ENCODE results near the gene MBP.

MBP gene

DNA sequence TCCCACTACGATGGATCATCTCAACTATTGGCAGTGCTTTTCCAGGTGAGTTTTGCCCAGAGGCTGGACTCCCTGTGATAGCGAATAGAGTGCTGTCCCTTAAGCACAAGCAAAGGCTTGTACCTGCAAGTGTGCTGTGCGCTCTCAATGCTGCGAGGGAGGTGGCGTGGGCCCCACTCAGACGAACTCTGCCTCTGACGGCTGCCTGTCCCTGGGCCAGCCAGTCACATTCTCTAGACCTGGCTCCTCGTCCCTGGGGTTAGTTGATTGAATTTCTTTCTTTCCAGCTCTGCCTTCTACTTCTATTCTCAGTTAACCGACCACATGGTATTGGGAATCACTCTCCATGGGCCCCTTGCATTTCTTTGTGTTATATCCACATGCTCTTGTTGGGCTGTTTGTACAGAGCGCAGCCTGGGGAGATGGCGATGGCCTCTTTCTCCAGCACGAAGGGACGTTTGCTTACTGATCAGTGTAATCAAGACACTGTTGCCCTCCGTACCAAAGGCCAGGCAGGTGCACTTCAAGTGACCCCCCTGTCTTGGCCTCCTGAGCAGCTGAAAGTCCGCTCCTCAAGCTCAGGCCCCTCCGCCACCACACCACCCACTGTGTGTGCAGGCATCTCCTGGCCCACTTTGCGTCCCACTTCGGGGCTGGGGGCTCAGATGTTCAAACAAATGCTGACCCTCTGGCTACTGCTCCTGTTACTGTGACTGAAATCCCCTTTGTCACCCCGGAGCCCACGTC, 158.9 kb downstream of the MBP start:
- Histone ChIP-seq H3K36me3 (ENCODE audit: low read depth) (peaks cover 12% of the 10 kb centered on the region), H3K9me3 (ENCODE audit: severe bottlenecking) (no peaks in the 10 kb centered on the region), H3K4me3 (ENCODE audit: severe bottlenecking) (no peak overlapping the region), H3K27ac (ENCODE audit: poor library complexity, severe bottlenecking) (no peak overlapping the region), H3K27me3 (ENCODE audit: insufficient read depth, poor library complexity, severe bottlenecking) (no peaks in the 10 kb centered on the region), H3K4me1 (ENCODE audit: insufficient read depth, poor library complexity, severe bottlenecking) (no peaks in the 10 kb centered on the region)
- DNase-seq (ENCODE audit: low spot score) (no peak), ATAC-seq (ENCODE audit: low read depth) (no peak)
- no peak for TF ChIP-seq CTCF (IDR thresholded peaks at IDR 0.05; ENCODE audit: poor library complexity, severe bottlenecking)

- TF ChIP-seq CTCF (IDR thresholded peaks at IDR 0.05; ENCODE audit: poor library complexity, severe bottlenecking): no peak
- H3K36me3 ChIP-seq (ENCODE audit: low read depth): peaks cover 16% of the 10 kb centered on the region
- no peaks in the 10 kb centered on the region for H3K27me3 ChIP-seq (ENCODE audit: insufficient read depth, poor library complexity, severe bottlenecking)
- no peaks in the 10 kb centered on the region for H3K4me1 ChIP-seq (ENCODE audit: insufficient read depth, poor library complexity, severe bottlenecking)
- H3K4me3 ChIP-seq (ENCODE audit: severe bottlenecking): no peak overlapping the region
- DNase-seq (ENCODE audit: low spot score) (no peak), ATAC-seq (ENCODE audit: low read depth) (no peak)
- no peak overlapping the region for H3K27ac ChIP-seq (ENCODE audit: poor library complexity, severe bottlenecking)
- no peaks in the 10 kb centered on the region for H3K9me3 ChIP-seq (ENCODE audit: severe bottlenecking)
Observed at GRCh38 chr18:76972846-76973519, 159.6 kb downstream of the MBP start.

DNA sequence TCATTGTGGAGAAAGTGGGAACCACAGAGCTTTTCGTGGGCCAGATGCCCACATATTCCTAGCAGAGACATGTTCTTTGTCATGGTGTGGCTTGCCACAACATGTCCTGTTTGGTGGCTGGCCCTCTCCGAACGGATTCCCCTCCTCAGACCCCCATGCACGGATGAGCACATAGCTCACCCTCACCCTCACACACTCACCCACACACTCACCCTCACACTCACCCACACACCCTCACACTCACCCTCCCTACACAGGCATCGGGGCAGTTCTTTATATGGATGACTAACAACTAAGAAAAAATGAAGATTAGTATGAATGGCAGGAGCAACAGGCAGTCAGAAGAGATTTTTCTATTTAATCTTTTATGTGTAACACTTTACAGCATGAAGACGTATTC, 160.3 kb downstream of the MBP start:
- H3K27ac ChIP-seq (ENCODE audit: poor library complexity, severe bottlenecking): no peak overlapping the region
- DNase-seq (ENCODE audit: low spot score) (no peak), ATAC-seq (ENCODE audit: low read depth) (peak; percentile 21; the same call in 1 of the 3 replicates)
- H3K9me3 ChIP-seq (ENCODE audit: severe bottlenecking): no peaks in the 10 kb centered on the region
- no peaks in the 10 kb centered on the region for H3K27me3 ChIP-seq (ENCODE audit: insufficient read depth, poor library complexity, severe bottlenecking)
- TF ChIP-seq CTCF (IDR thresholded peaks at IDR 0.05; ENCODE audit: poor library complexity, severe bottlenecking): no peak
- no peak overlapping the region for H3K4me3 ChIP-seq (ENCODE audit: severe bottlenecking)
- peaks cover 16% of the 10 kb centered on the region for H3K36me3 ChIP-seq (ENCODE audit: low read depth)
- no peaks in the 10 kb centered on the region for H3K4me1 ChIP-seq (ENCODE audit: insufficient read depth, poor library complexity, severe bottlenecking)

GRCh38 chr18:76970770-76971559, 161.6 kb downstream of the MBP start:
- ATAC-seq (ENCODE audit: low read depth) (no peak), DNase-seq (ENCODE audit: low spot score) (no peak)
- Histone ChIP-seq H3K27me3 (ENCODE audit: insufficient read depth, poor library complexity, severe bottlenecking) (no peaks in the 10 kb centered on the region), H3K36me3 (ENCODE audit: low read depth) (peaks cover 16% of the 10 kb centered on the region), H3K4me3 (ENCODE audit: severe bottlenecking) (no peak overlapping the region), H3K9me3 (ENCODE audit: severe bottlenecking) (no peaks in the 10 kb centered on the region), H3K4me1 (ENCODE audit: insufficient read depth, poor library complexity, severe bottlenecking) (no peaks in the 10 kb centered on the region), H3K27ac (ENCODE audit: poor library complexity, severe bottlenecking) (no peak overlapping the region)
- no peak for TF ChIP-seq CTCF (IDR thresholded peaks at IDR 0.05; ENCODE audit: poor library complexity, severe bottlenecking)
